Retinal pigment epithelial cell (primary cell): Measurements from ENCODE around the gene AMER3.

Source experiments
- DNase-seq: peaks from one replicate; pipeline ENCODE4 v3.0.0-alpha.2; 2010; ENCODE audit warnings: low read depth
- H3K4me3 ChIP-seq: 2 replicates; pipeline ENCODE4 v1.5.1; 2011; ENCODE audit warnings: mild to moderate bottlenecking, low read length, control low read depth, moderate library complexity
- TF ChIP-seq, protein P1 (sequence below): conservative IDR thresholded peaks from 2 replicates; pipeline ENCODE4 v1.5.1; 2011; ENCODE audit warnings: low read depth, low read length, control low read depth, inconsistent platforms

The AMER3 gene

GRCh38 chr2:130767408-130767775, 12.1 kb downstream of the AMER3 start:
- no peak overlapping the region for H3K4me3 ChIP-seq
- TF ChIP-seq, protein P1, sequence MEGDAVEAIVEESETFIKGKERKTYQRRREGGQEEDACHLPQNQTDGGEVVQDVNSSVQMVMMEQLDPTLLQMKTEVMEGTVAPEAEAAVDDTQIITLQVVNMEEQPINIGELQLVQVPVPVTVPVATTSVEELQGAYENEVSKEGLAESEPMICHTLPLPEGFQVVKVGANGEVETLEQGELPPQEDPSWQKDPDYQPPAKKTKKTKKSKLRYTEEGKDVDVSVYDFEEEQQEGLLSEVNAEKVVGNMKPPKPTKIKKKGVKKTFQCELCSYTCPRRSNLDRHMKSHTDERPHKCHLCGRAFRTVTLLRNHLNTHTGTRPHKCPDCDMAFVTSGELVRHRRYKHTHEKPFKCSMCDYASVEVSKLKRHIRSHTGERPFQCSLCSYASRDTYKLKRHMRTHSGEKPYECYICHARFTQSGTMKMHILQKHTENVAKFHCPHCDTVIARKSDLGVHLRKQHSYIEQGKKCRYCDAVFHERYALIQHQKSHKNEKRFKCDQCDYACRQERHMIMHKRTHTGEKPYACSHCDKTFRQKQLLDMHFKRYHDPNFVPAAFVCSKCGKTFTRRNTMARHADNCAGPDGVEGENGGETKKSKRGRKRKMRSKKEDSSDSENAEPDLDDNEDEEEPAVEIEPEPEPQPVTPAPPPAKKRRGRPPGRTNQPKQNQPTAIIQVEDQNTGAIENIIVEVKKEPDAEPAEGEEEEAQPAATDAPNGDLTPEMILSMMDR: no peak
- no peak for DNase-seq

DNA sequence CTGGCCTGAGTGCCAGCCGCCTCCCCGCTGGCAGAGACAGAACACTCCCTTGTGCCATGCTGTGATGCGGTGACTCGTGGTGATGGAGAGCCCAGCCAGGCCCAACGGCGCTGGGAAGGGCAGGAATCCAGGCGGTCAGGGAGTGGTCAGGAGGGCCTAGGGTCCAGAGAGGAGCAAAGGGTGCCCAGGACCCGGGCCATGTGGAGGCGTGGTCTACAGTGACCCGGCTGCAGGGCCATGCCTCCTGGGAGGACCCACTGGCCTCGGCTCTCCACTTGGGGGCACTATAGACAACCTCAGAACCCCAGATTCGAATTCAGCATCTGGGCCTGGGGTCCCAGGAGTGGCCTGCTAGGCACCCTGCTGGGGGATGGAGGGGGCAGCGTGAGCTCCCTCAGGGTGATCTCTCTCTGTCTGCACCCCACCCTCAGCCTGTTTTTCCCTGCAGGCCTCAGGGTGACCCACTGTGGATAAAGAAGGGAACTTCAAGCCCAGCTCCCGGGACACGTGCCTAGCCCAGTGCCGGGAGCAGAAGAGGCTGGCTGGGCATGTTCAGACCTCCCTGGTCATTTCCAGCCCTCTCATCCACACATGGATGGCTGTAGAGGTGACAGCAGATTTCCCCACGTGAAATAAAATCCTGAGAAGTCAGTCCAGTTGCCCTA, 13.0 kb downstream of the AMER3 start:
- H3K4me3 ChIP-seq: no peak overlapping the region
- TF ChIP-seq, protein P1: no peak
- DNase-seq: no peak

- TF ChIP-seq, protein P1: no peak
- DNase-seq: no peak
- H3K4me3 ChIP-seq: no peak overlapping the region
Measured at GRCh38 chr2:130769343-130769907, 14.1 kb downstream of the AMER3 start.

DNA sequence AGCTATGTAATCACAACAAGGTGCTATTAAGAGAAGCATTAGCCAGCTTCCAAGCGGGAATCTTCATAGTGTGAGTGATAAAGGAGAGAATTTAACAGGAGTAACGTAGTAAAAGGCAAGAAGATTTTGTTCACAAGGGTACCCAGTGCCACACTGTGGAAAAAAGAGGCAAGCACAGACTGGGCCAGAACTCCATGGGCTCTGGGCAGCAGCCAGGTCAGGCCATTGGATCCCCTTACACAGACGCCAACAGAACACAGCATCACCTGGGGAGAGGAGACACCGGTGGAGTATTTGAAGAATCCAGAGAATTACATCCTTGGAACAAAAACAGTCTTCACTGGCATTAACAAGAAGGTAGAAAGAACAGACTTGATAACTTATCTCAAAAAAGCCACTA, 21.2 kb downstream of the AMER3 start:
- TF ChIP-seq, protein P1: no peak
- no peak for DNase-seq
- H3K4me3 ChIP-seq: no peak overlapping the region

DNA sequence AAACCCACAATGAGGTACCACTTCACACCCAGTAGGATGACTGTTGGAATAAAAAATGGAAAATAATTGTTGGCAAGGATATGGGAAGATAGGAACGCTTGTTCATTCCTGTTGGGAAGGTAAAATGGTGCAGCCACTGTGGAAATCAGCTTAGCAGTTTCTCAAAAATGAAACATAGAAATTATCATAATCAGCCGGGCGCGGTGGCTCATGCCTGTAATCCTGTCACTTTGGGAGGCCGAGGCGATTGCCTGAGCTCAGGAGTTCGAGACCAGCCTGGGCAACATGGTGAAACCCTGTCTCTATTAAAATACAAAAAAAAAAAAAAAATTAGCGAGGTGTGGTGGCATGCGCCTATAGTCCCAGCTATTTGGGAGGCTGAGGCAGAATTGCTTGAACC, 23.4 kb downstream of the AMER3 start:
- TF ChIP-seq, protein P1: no peak
- no peak overlapping the region for H3K4me3 ChIP-seq
- DNase-seq: no peak

DNA sequence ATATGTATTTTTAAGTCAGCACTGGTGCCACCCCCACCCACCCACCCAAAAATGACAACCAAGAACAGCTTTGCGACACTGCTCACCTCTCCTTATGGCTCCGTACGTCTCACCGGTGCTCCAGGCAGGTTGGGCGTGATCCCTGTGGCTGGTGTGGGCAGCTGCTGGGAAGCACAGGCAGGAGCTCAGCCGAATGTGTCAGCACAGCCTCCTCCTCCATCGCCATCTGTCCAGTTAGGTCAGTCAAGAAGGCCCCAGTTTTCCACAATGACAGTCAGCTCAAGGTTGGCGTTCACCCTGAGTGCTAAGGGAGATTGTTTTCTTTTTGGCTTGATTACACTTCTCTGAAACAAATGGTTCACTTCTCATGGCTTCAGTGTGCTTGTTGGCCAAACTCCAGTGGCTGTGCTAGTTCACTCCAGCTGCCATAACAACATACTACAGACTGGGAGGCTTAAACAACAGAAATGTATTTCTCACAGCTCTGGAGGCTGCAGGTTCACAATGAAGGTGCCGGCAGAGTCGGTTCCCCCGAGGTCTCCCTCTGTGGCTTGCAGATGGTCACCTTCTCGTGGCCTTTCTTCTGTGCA, 30.2 kb downstream of the AMER3 start:
- no peak for DNase-seq
- TF ChIP-seq, protein P1: no peak
- H3K4me3 ChIP-seq: no peak overlapping the region

DNA sequence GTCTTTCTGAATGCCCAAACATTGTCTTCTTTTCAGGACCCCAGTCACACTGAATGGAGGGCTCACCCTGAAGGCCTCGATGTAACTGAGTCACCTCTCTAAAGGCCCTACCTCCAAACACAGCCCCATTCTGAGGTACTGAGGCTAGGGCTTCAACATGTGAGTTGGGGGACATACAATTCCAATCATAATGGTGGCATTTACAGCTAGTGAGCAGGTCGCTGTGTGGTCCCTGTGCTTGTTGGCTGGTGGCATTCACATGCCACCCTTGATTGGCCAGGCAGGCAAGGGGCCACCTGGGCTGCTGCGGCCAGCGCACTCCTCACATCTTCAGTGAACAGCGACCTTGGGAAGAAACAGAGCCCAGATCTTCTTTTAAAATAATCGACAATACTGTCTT, 30.7 kb downstream of the AMER3 start:
- TF ChIP-seq, protein P1: no peak
- DNase-seq: no peak
- H3K4me3 ChIP-seq: no peak overlapping the region
